Esophagus squamous epithelium (tissue), 4 donors: Measurements from ENCODE around the gene SRSF10.

Source experiments
- POLR2A ChIP-seq, 4 donors: fragments of 450-650 bp; IDR thresholded peaks; one replicate each; pipeline ENCODE4 v1.6.1; 2017; ENCODE audit warnings: antibody characterized with exemption in 4 of 4, mild to moderate bottlenecking in 4 of 4, moderate library complexity in 3 of 4
- TF ChIP-seq, protein P1 (sequence below), 6 experiments: fragments of 450-650 bp in 4 of 6; fragments of 200-600 bp in 2 of 6; sonication (generic) in 2 of 6; IDR thresholded peaks; one replicate each; pipeline ENCODE4 v1.5.1; 2016 to 2019; ENCODE audit warnings: antibody characterized with exemption in 6 of 6, mild to moderate bottlenecking in 4 of 6, moderate library complexity in 4 of 6

- TF ChIP-seq, protein P1, sequence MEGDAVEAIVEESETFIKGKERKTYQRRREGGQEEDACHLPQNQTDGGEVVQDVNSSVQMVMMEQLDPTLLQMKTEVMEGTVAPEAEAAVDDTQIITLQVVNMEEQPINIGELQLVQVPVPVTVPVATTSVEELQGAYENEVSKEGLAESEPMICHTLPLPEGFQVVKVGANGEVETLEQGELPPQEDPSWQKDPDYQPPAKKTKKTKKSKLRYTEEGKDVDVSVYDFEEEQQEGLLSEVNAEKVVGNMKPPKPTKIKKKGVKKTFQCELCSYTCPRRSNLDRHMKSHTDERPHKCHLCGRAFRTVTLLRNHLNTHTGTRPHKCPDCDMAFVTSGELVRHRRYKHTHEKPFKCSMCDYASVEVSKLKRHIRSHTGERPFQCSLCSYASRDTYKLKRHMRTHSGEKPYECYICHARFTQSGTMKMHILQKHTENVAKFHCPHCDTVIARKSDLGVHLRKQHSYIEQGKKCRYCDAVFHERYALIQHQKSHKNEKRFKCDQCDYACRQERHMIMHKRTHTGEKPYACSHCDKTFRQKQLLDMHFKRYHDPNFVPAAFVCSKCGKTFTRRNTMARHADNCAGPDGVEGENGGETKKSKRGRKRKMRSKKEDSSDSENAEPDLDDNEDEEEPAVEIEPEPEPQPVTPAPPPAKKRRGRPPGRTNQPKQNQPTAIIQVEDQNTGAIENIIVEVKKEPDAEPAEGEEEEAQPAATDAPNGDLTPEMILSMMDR (IDR thresholded peaks at IDR 0.05), result no peak
- no peak for TF ChIP-seq POLR2A (IDR thresholded peaks at IDR 0.05)
These were observed 48.6 kb downstream of the SRSF10 start for GRCh38 chr1:23931491-23931880.
